Stimulated activated CD4-positive, alpha-beta T cell treated with anti-CD3 and anti-CD28 coated beads, Interleukin-15, amount 100 ng/mL, for 24 hours (primary cell): ENCODE data around the gene ZCWPW1.
A peak's percentile ranks its signal among the peaks of the same experiment; 100 is the strongest.
"Not testable (repeated sequence)": the region's sequence is repeated elsewhere in the genome, so short reads cannot be mapped to it uniquely, and the experiment has no call there.

ENCODE experiments used
- DNase-seq: peaks from one replicate; pipeline ENCODE4 v3.0.0-alpha.2; 2020

Gene ZCWPW1

GRCh38 chr7:100397315-100398081 lies 31.0 kb downstream of the ZCWPW1 start:
- peak; percentile 12 for DNase-seq

- DNase-seq: peak; percentile 73
These were observed 32.0 kb downstream of the ZCWPW1 start for GRCh38 chr7:100396421-100396982.

- DNase-seq: no peak
These were observed 34.4 kb downstream of the ZCWPW1 start for GRCh38 chr7:100394077-100394476.

GRCh38 chr7:100393233-100393905 lies 35.1 kb downstream of the ZCWPW1 start:
- DNase-seq: no peak

- DNase-seq: no peak
These were observed 38.1 kb downstream of the ZCWPW1 start for GRCh38 chr7:100390286-100391009.

- no peak for DNase-seq
These were observed 38.9 kb downstream of the ZCWPW1 start for GRCh38 chr7:100389437-100390088.

GRCh38 chr7:100387695-100388094 lies 40.8 kb downstream of the ZCWPW1 start:
- no peak for DNase-seq

- DNase-seq: no peak
These were observed 41.6 kb downstream of the ZCWPW1 start for GRCh38 chr7:100386940-100387339.

- no peak for DNase-seq
These were observed 43.7 kb downstream of the ZCWPW1 start for GRCh38 chr7:100384628-100385294.

GRCh38 chr7:100382234-100382853 lies 46.2 kb downstream of the ZCWPW1 start:
- DNase-seq: not testable (repeated sequence)

GRCh38 chr7:100381531-100382233 lies 46.8 kb downstream of the ZCWPW1 start:
- DNase-seq: not testable (repeated sequence)

GRCh38 chr7:100380196-100380595 lies 48.3 kb downstream of the ZCWPW1 start:
- no peak for DNase-seq

- DNase-seq: no peak
These were observed 50.3 kb downstream of the ZCWPW1 start for GRCh38 chr7:100378114-100378755.

GRCh38 chr7:100376066-100376465 lies 52.4 kb downstream of the ZCWPW1 start:
- no peak for DNase-seq

GRCh38 chr7:100374601-100375000 lies 53.9 kb downstream of the ZCWPW1 start:
- no peak for DNase-seq

GRCh38 chr7:100373870-100374598 lies 54.5 kb downstream of the ZCWPW1 start:
- DNase-seq: not testable (repeated sequence)

GRCh38 chr7:100373261-100373831 lies 55.2 kb downstream of the ZCWPW1 start, which contains the start of gene PILRA:
TSS of gene PILRA (plus strand) at chr7:100373487. CDS start at chr7:100373657, 170 bp downstream.
- DNase-seq: no peak

GRCh38 chr7:100372694-100373093 lies 55.8 kb downstream of the ZCWPW1 start:
- DNase-seq: no peak

GRCh38 chr7:100372256-100372655 lies 56.2 kb downstream of the ZCWPW1 start:
- no peak for DNase-seq
